Measurements from ENCODE around the gene CCDC174. TPM values are rescaled to one million over a fixed set of nuclear protein-coding genes. Genes with fewer than 3 reads are reported as not detected.

The CCDC174 gene
- total and polyA plus RNA-seq, 3 experiments from 2014 or later, result 16.8 to 34.6 (median 18.2) TPM

DNA sequence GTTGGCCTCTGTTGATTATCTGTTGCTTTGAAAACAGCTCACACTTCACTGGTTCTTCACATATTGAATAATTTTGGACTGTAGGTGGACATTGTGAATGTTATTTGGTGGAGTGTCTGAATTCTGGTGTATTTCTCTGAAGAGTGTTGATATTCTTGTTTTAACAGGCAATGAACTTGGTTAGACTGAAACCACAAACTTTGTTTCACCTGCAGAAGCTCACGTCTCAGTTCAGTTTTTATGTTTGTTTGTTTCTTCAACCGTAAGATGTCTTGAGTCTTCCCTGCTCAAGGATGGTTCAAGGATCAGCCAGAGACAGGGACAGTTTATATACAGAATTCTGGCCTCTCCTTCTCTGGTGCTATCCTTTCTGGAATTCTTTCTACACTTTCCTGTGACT is 67.0 kb downstream of the CCDC174 start:
- no peak overlapping the region for H3K27ac Mint-ChIP-seq
- H3K27me3 Mint-ChIP-seq, result peaks cover 2 to 27% of the 10 kb centered on the region in 2 donors
- Histone ChIP-seq H3K4me3 (ENCODE audit: low read length) (no peak overlapping the region), H3K36me3 (ENCODE audit: insufficient read depth, low read length) (no peaks in the 10 kb centered on the region), H3K4me1 (ENCODE audit: insufficient read depth, low read length) (no peaks in the 10 kb centered on the region), H3K9me3 (ENCODE audit: low read length) (no peaks in the 10 kb centered on the region), H3K27me3 (ENCODE audit: insufficient read depth, low read length, poor library complexity, severe bottlenecking) (no peaks in the 10 kb centered on the region), H3K27ac (ENCODE audit: low read depth, low read length) (no peak overlapping the region)
- DNase-seq, result no peak
- no peaks in the 10 kb centered on the region for H3K4me1 Mint-ChIP-seq
- peaks cover 1 to 20% (median 13%) of the 10 kb centered on the region in 3 donors for H3K36me3 Mint-ChIP-seq
- H3K4me3 Mint-ChIP-seq, result no peak overlapping the region
- peaks cover 0 to under 1% (median 0%) of the 10 kb centered on the region in 5 donors for H3K9me3 Mint-ChIP-seq
- POLR2A ChIA-PET, result no interaction called here
- CTCF ChIA-PET, result no interaction called here

DNA sequence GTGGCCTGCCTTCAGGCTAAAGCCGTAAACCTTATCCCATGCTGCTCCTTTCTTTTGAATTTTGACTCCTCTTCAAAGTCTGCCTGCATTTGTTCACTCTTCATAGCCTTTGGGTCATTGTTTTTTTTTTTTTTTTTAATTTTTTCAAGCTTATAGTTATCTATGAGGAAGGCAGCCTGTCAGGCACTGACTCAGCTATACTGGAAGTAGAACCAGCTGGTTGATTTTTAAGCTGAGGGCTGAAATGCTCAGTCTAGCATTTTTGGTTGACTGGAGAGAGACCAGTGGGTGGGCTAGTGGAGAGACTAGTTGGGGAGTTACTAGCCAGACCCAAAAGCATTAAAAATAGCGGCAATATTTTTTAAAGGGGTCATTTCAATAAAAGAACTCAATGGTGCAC is 67.4 kb downstream of the CCDC174 start:
- Mint-ChIP-seq H3K36me3 (peaks cover 1 to 20% (median 13%) of the 10 kb centered on the region in 3 donors), H3K4me1 (no peaks in the 10 kb centered on the region), H3K4me3 (no peak overlapping the region), H3K27me3 (peaks cover 2 to 27% of the 10 kb centered on the region in 2 donors), H3K9me3 (no peaks in the 10 kb centered on the region), H3K27ac (no peak overlapping the region)
- Histone ChIP-seq H3K4me3 (ENCODE audit: low read length) (no peak overlapping the region), H3K9me3 (ENCODE audit: low read length) (no peaks in the 10 kb centered on the region), H3K27me3 (ENCODE audit: insufficient read depth, low read length, poor library complexity, severe bottlenecking) (no peaks in the 10 kb centered on the region), H3K4me1 (ENCODE audit: insufficient read depth, low read length) (no peaks in the 10 kb centered on the region), H3K27ac (ENCODE audit: low read depth, low read length) (no peak overlapping the region), H3K36me3 (ENCODE audit: insufficient read depth, low read length) (no peaks in the 10 kb centered on the region)
- ChIA-PET POLR2A (no interaction called here), CTCF (no interaction called here)
- no peak for DNase-seq

DNA sequence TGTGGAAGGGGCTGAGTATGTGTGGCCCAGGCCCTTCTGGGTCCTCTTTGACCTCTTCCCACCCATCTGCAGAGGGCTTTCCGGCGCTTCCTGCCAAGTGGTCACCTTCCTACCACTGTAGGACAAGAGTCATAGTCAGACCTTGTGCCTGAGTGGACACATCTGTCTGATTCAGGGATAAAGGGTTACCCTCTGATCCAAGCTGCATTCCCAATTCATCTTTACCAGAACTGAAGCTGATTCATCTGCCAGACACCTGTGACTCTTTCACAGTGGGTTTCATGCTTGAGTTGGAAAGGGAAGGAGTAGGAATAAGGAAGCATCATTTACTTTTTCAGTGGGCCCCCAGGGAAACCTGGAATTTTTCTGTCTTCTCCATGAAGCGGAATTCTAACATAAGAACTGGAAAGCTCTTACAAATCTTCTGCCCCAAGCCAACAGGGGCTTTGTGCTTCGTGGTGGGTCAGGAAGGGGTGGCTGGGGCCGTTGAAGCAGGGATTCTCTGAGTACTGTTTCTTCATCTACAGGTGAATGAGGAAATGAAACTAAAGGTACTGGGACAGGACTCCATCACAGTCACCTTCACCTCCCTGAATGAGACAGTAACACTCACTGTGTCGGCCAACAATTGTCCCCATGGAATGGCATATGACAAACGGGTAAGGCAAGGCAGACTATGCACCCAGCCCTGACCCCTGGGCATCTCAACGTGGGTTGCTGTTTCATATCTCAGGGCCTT is 69.7 kb downstream of the CCDC174 start:
- H3K27ac ChIP-seq (ENCODE audit: low read depth, low read length), result no peak overlapping the region
- Mint-ChIP-seq H3K9me3 (no peaks in the 10 kb centered on the region), H3K4me3 (no peak overlapping the region), H3K36me3 (peaks cover 1 to 16% (median 14%) of the 10 kb centered on the region in 3 donors), H3K4me1 (no peaks in the 10 kb centered on the region), H3K27ac (no peak overlapping the region), H3K27me3 (peaks cover 2 to 27% of the 10 kb centered on the region in 2 donors)
- no peak overlapping the region for H3K4me3 ChIP-seq (ENCODE audit: low read length)
- ChIA-PET CTCF (no interaction called here), POLR2A (no interaction called here)
- DNase-seq, result no peak
- H3K4me1 ChIP-seq (ENCODE audit: insufficient read depth, low read length), result no peaks in the 10 kb centered on the region
- no peaks in the 10 kb centered on the region for H3K27me3 ChIP-seq (ENCODE audit: insufficient read depth, low read length, poor library complexity, severe bottlenecking)
- H3K9me3 ChIP-seq (ENCODE audit: low read length), result no peaks in the 10 kb centered on the region
- no peaks in the 10 kb centered on the region for H3K36me3 ChIP-seq (ENCODE audit: insufficient read depth, low read length)

Other genes starting within 250 kb of the CCDC174 start
- gene SLC6A6, start 249.2 kb upstream of the CCDC174 start, total RNA-seq, result 10 to 100 TPM; 44.5 to 44.6 TPM
- 6.6 TPM for gene SLC6A6, start 249.2 kb upstream of the CCDC174 start, polyA plus RNA-seq
- not detected for gene GRIP2, start 111.4 kb upstream of the CCDC174 start, total RNA-seq
- not detected for gene GRIP2, start 111.4 kb upstream of the CCDC174 start, polyA plus RNA-seq
- gene C3orf20, start 23.4 kb downstream of the CCDC174 start, total RNA-seq, result under 1 TPM; 0.07 to 0.18 TPM
- not detected for gene C3orf20, start 23.4 kb downstream of the CCDC174 start, polyA plus RNA-seq
- not detected for gene FGD5, start 167.2 kb downstream of the CCDC174 start, total RNA-seq
- gene FGD5, start 167.2 kb downstream of the CCDC174 start, polyA plus RNA-seq, result not detected